Mononuclear cell (primary cell): Measurements from ENCODE around the gene ARHGEF12. TPM values are rescaled to one million over a fixed set of nuclear protein-coding genes. Genes with fewer than 3 reads are reported as not detected.

Experiments used
- H3K27me3 ChIP-seq: 2 replicates; pipeline ENCODE4 v1.6.0; 2011; ENCODE audit warnings: low read length, control low read depth; ENCODE audit not compliant: insufficient read depth
- H3K4me1 ChIP-seq: 2 replicates; pipeline ENCODE4 v1.5.1; 2011; ENCODE audit warnings: mild to moderate bottlenecking, low read length, control low read depth; ENCODE audit not compliant: insufficient read depth
- H3K4me3 ChIP-seq: 2 replicates; pipeline ENCODE4 v1.5.1; 2011; ENCODE audit warnings: mild to moderate bottlenecking, low read length, moderate library complexity
- H3K9me3 ChIP-seq: 2 replicates; pipeline ENCODE4 v1.5.1; 2011; ENCODE audit warnings: low read depth, mild to moderate bottlenecking, control low read depth, low read length
- total RNA-seq: library from RNA; depleted of rRNA; stranded (reverse); fragments of >200 nt; gene quantifications from one replicate; pipeline ENCODE4 v1.2.3, GENCODE V29; 2012

The ARHGEF12 gene
- total RNA-seq, 1 donor = 12.9 TPM

DNA sequence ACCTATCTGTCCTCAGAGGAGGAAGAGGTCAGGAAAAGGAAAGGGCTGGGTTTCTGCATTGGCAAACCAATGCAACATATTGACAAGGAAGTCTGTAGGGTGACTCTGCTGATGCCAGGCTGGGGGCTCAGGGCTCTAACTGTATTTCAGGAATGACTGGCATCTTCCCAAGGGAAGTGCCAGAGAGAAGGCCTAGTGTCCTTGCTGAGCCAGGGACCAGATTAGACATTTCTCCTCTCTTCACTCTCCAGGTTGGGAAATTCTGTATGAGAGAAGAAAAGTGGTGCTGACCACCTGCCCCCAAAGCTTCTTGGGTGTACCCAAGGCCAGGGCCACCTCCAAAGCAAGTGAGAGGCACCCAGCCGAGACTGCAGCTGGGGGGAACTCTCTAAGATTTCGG, 202.5 kb downstream of the ARHGEF12 start:
- Histone ChIP-seq H3K4me1 (no peaks in the 10 kb centered on the region), H3K9me3 (peaks cover 4% of the 10 kb centered on the region), H3K27me3 (no peaks in the 10 kb centered on the region), H3K4me3 (no peak overlapping the region)

Other genes with a start within 250 kb of the ARHGEF12 start
- not detected for gene TRIM29, start 198.3 kb upstream of the ARHGEF12 start, total RNA-seq
- gene OAF, start 125.4 kb upstream of the ARHGEF12 start, total RNA-seq = 13.3 TPM
- gene POU2F3, start 96.3 kb upstream of the ARHGEF12 start, total RNA-seq = not detected
- not detected for gene TLCD5, start 11.1 kb upstream of the ARHGEF12 start, total RNA-seq
- 0.21 TPM for gene GRIK4, start 175.3 kb downstream of the ARHGEF12 start, total RNA-seq